NCI-H82 treated with DMSO at 0.1 percent for 48 hours (cell line): ENCODE data around the gene AKAP13.

ENCODE experiments used
- DNase-seq: peaks from one replicate; lab custom pipeline; 2025; ENCODE audit not compliant: unreplicated experiment; lab: John Stamatoyannopoulos, UW

The AKAP13 gene

GRCh38 chr15:85381850-85382751 is 1.7 kb downstream of the AKAP13 start:
- no peak for DNase-seq

GRCh38 chr15:85382942-85383341 is 2.5 kb downstream of the AKAP13 start:
- no peak for DNase-seq

- DNase-seq, result no peak
Observed at GRCh38 chr15:85383470-85384148, 3.2 kb downstream of the AKAP13 start.

GRCh38 chr15:85386261-85386660 is 5.9 kb downstream of the AKAP13 start:
- no peak for DNase-seq

- DNase-seq, result no peak
Observed at GRCh38 chr15:85388566-85389305, 8.3 kb downstream of the AKAP13 start.

GRCh38 chr15:85389306-85389650 is 8.9 kb downstream of the AKAP13 start:
- DNase-seq, result no peak

- no peak for DNase-seq
Observed at GRCh38 chr15:85389772-85390171, 9.4 kb downstream of the AKAP13 start.

GRCh38 chr15:85393210-85393609 is 12.8 kb downstream of the AKAP13 start:
- DNase-seq, result no peak

- no peak for DNase-seq
Observed at GRCh38 chr15:85394554-85395333, 14.3 kb downstream of the AKAP13 start.

GRCh38 chr15:85396554-85396953 is 16.2 kb downstream of the AKAP13 start:
- no peak for DNase-seq

- no peak for DNase-seq
Observed at GRCh38 chr15:85397151-85397550, 16.7 kb downstream of the AKAP13 start.

- no peak for DNase-seq
Observed at GRCh38 chr15:85397926-85398325, 17.5 kb downstream of the AKAP13 start.

- DNase-seq, result no peak
Observed at GRCh38 chr15:85398822-85399221, 18.4 kb downstream of the AKAP13 start.

GRCh38 chr15:85399627-85400026 is 19.2 kb downstream of the AKAP13 start:
- DNase-seq, result no peak

GRCh38 chr15:85400606-85401005 is 20.2 kb downstream of the AKAP13 start:
- DNase-seq, result no peak

GRCh38 chr15:85401108-85401774 is 20.8 kb downstream of the AKAP13 start:
- DNase-seq, result no peak

- DNase-seq, result no peak
Observed at GRCh38 chr15:85402195-85402881, 21.9 kb downstream of the AKAP13 start.

GRCh38 chr15:85403745-85404144 is 23.3 kb downstream of the AKAP13 start:
- DNase-seq, result no peak

- no peak for DNase-seq
Observed at GRCh38 chr15:85404176-85404917, 23.9 kb downstream of the AKAP13 start.
